Measurements from ENCODE around the gene FAAH2. TPM values are rescaled to one million over a fixed set of nuclear protein-coding genes. Genes with fewer than 3 reads are reported as not detected.
"Not testable (repeated sequence)": the region's sequence is repeated elsewhere in the genome, so short reads cannot be mapped to it uniquely, and the experiment has no call there.

FAAH2 gene
- polyA plus RNA-seq, 1 experiment = not detected

GRCh38 chrX:57289089-57289488 lies 2.6 kb downstream of the FAAH2 start:
- no peak for TF ChIP-seq CTCF (IDR thresholded peaks at IDR 0.05; ENCODE audit: low read depth, low read length)
- ChIA-PET POLR2A (no interaction called here), CTCF (no interaction called here)
- H3K27me3 ChIP-seq (ENCODE audit: control insufficient read depth, insufficient read depth, low read length) = no peaks in the 10 kb centered on the region
- no peak for DNase-seq (ENCODE audit: low read depth, low spot score)
- H3K9me3 ChIP-seq (ENCODE audit: control insufficient read depth, insufficient read depth, low read length) = no peaks in the 10 kb centered on the region
- H3K27ac ChIP-seq (ENCODE audit: low read depth, low read length) = no peak overlapping the region
- no peak overlapping the region for H3K4me3 ChIP-seq (ENCODE audit: low read depth, low read length)

DNA sequence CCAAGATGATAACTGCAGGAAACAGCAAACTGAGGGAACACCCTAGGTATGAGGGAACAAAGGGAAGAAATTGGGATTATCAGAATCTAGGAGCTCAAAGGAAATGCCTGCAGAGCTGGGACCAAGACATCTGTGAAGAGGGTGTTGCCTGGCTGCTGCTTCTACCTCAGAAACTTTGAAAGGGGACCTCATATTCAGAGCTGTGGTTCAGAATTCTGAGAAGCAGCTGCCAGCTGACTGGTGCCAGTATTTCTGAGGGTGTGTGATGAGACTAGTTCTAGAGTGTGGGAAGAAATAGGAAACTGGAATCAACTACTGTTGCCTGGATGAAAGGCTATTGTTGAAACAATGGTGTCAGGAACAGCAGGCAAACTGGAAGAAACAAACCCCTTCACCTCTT lies 8.5 kb downstream of the FAAH2 start:
- no peak for TF ChIP-seq CTCF (IDR thresholded peaks at IDR 0.05; ENCODE audit: low read depth, low read length)
- Histone ChIP-seq H3K9me3 (ENCODE audit: control insufficient read depth, insufficient read depth, low read length) (no peaks in the 10 kb centered on the region), H3K27me3 (ENCODE audit: control insufficient read depth, insufficient read depth, low read length) (no peaks in the 10 kb centered on the region), H3K27ac (ENCODE audit: low read depth, low read length) (no peak overlapping the region), H3K4me3 (ENCODE audit: low read depth, low read length) (no peak overlapping the region)
- DNase-seq (ENCODE audit: low read depth, low spot score) = no peak
- CTCF ChIA-PET = no interaction called here
- POLR2A ChIA-PET = no interaction called here

- POLR2A ChIA-PET; H3K27me3 ChIP-seq (ENCODE audit: control insufficient read depth, insufficient read depth, low read length); DNase-seq (ENCODE audit: low read depth, low spot score); H3K4me3 ChIP-seq (ENCODE audit: low read depth, low read length); H3K9me3 ChIP-seq (ENCODE audit: control insufficient read depth, insufficient read depth, low read length); CTCF ChIA-PET; H3K27ac ChIP-seq (ENCODE audit: low read depth, low read length): not testable (repeated sequence)
These were observed 9.2 kb downstream of the FAAH2 start for GRCh38 chrX:57295679-57296078.

DNA sequence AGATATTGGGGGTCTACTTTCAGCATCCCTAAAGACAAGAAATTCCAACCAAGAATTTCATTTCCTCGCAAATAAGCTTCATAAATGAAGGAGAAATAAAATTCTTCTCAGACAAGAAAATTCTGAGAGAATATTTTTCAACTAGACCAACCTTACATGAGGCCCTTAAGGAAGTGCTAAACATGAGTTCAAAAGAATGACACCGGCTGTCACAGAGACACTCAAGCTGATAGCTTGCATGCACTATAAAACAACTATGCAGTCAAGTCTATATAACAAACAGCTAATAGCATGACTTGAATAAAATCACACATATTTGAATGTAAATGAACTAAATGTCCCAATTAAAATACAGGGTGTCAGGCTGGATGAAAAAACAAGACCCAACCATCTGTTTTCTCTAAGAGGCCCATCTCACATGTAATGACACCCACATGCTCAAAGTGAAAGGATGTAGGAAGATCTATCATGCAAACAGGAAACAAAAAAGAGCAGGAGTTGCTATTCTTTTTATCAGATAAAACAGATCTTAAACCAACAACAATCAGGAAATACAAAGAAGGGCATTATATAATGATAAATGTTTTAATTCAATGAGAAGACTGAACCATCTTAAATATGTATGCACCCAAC lies 27.2 kb downstream of the FAAH2 start:
- CTCF ChIA-PET = no interaction called here
- Histone ChIP-seq H3K4me3 (ENCODE audit: low read depth, low read length) (no peak overlapping the region), H3K27ac (ENCODE audit: low read depth, low read length) (no peak overlapping the region), H3K9me3 (ENCODE audit: control insufficient read depth, insufficient read depth, low read length) (peaks cover 4% of the 10 kb centered on the region; the same call in 1 of the 2 replicates), H3K27me3 (ENCODE audit: control insufficient read depth, insufficient read depth, low read length) (no peaks in the 10 kb centered on the region)
- no peak for DNase-seq (ENCODE audit: low read depth, low spot score)
- POLR2A ChIA-PET = no interaction called here
- no peak for TF ChIP-seq CTCF (IDR thresholded peaks at IDR 0.05; ENCODE audit: low read depth, low read length)

GRCh38 chrX:57329008-57329407 lies 42.5 kb downstream of the FAAH2 start:
- no peak for DNase-seq (ENCODE audit: low read depth, low spot score)
- Histone ChIP-seq H3K9me3 (ENCODE audit: control insufficient read depth, insufficient read depth, low read length) (peaks cover 7% of the 10 kb centered on the region; the same call in 1 of the 2 replicates), H3K27me3 (ENCODE audit: control insufficient read depth, insufficient read depth, low read length) (no peaks in the 10 kb centered on the region), H3K27ac (ENCODE audit: low read depth, low read length) (no peak overlapping the region), H3K4me3 (ENCODE audit: low read depth, low read length) (no peak overlapping the region)
- CTCF ChIA-PET = no interaction called here
- POLR2A ChIA-PET = no interaction called here
- TF ChIP-seq CTCF (IDR thresholded peaks at IDR 0.05; ENCODE audit: low read depth, low read length) = no peak

DNA sequence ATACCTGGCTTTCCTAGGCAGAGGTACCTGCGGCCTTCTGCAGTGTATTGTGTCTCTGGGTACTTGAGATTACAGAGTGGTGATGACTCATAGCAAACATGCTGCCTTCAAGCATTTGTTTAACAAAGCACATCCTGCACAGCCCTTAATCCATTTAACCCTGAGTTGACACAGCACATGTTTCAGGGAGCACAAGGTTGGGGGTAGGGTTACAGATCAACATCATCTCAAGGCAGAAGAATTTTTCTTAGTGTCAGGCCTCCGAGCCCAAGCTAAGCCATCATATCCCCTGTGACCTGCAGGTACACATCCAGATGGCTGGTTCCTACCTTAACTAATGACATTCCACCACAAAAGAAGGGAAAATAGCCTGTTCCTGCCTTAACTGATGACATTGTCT lies 49.3 kb downstream of the FAAH2 start:
- H3K9me3 ChIP-seq (ENCODE audit: control insufficient read depth, insufficient read depth, low read length); DNase-seq (ENCODE audit: low read depth, low spot score); POLR2A ChIA-PET; H3K27me3 ChIP-seq (ENCODE audit: control insufficient read depth, insufficient read depth, low read length); H3K27ac ChIP-seq (ENCODE audit: low read depth, low read length); CTCF ChIA-PET; H3K4me3 ChIP-seq (ENCODE audit: low read depth, low read length): not testable (repeated sequence)

All from AG04450 (cell line).